Activated naive CD4-positive, alpha-beta T cell treated with anti-CD3 and anti-CD28 coated beads, Interleukin-2, amount 50 U/mL, for 72 hours (primary cell): ENCODE results near the gene TFPI. TPM values are rescaled to one million over a fixed set of nuclear protein-coding genes. Genes with fewer than 3 reads are reported as not detected.

ENCODE experiments used
- ATAC-seq, 2 donors: fragments of 150-1000 bp; cut with Tn5 transposase; 2 replicates each; pipeline ENCODE4 v1.10.0; 2021; ENCODE audit warnings: mild to moderate bottlenecking in 2 of 2, moderate library complexity in 2 of 2
- DNase-seq, 2 donors: peaks; one replicate each; pipeline ENCODE4 v3.0.0; 2021 to 2022; ENCODE audit warnings: low spot score in 2 of 2
- H3K27ac Mint-ChIP-seq, 2 donors: one replicate each; pipeline ENCODE4 v1.8.0; 2022; ENCODE audit warnings: mild to moderate bottlenecking in 2 of 2, mixed read lengths in 2 of 2
- H3K36me3 Mint-ChIP-seq, 2 donors: one replicate each; pipeline ENCODE4 v1.8.0; 2022; ENCODE audit warnings: mixed read lengths in 2 of 2
- H3K9me3 Mint-ChIP-seq, 2 donors: one replicate each; pipeline ENCODE4 v1.8.0; 2022; ENCODE audit warnings: mixed read lengths in 2 of 2
- total RNA-seq, 2 donors: library from RNA; stranded (reverse); gene quantifications; one replicate each; pipeline ENCODE4 v1.2.3, GENCODE V29; 2022

The TFPI gene
- total RNA-seq, 2 donors from 2014 or later = 0.34 TPM; not detected in 1

- DNase-seq (no peak), ATAC-seq (no peak)
- no peaks in the 10 kb centered on the region for H3K9me3 Mint-ChIP-seq
- H3K27ac Mint-ChIP-seq = no peak overlapping the region
- H3K36me3 Mint-ChIP-seq = no peaks in the 10 kb centered on the region
These were observed 84.7 kb downstream of the TFPI start for GRCh38 chr2:187469538-187469937.

GRCh38 chr2:187468262-187468661 lies 86.0 kb downstream of the TFPI start:
- Mint-ChIP-seq H3K36me3 (no peaks in the 10 kb centered on the region), H3K9me3 (no peaks in the 10 kb centered on the region), H3K27ac (no peak overlapping the region)
- no peak for DNase-seq
- no peak for ATAC-seq

GRCh38 chr2:187466129-187466792 lies 88.0 kb downstream of the TFPI start:
- DNase-seq (no peak), ATAC-seq (no peak)
- H3K9me3 Mint-ChIP-seq = no peaks in the 10 kb centered on the region
- no peaks in the 10 kb centered on the region for H3K36me3 Mint-ChIP-seq
- no peak overlapping the region for H3K27ac Mint-ChIP-seq

DNA sequence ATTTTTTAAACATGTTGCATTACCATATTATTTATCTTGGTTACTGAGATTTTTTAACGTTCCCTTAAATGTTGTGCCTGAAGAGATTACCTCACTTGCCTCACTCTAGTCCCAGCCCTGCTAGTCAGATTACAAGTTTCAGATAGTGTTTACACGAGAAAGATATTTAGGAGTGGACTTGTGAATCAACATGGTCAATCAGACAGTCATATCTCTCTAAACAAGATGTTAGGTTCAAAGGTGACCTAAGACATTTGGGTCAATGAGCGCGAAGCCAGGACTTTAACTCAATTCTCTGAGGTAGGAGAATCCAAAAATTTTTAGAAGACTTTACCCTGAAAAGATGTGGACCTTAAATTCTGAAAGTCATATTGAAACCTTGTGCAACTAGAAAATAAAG lies 91.4 kb downstream of the TFPI start:
- H3K9me3 Mint-ChIP-seq = no peaks in the 10 kb centered on the region
- DNase-seq (no peak), ATAC-seq (no peak)
- no peak overlapping the region for H3K27ac Mint-ChIP-seq
- no peaks in the 10 kb centered on the region for H3K36me3 Mint-ChIP-seq

DNA sequence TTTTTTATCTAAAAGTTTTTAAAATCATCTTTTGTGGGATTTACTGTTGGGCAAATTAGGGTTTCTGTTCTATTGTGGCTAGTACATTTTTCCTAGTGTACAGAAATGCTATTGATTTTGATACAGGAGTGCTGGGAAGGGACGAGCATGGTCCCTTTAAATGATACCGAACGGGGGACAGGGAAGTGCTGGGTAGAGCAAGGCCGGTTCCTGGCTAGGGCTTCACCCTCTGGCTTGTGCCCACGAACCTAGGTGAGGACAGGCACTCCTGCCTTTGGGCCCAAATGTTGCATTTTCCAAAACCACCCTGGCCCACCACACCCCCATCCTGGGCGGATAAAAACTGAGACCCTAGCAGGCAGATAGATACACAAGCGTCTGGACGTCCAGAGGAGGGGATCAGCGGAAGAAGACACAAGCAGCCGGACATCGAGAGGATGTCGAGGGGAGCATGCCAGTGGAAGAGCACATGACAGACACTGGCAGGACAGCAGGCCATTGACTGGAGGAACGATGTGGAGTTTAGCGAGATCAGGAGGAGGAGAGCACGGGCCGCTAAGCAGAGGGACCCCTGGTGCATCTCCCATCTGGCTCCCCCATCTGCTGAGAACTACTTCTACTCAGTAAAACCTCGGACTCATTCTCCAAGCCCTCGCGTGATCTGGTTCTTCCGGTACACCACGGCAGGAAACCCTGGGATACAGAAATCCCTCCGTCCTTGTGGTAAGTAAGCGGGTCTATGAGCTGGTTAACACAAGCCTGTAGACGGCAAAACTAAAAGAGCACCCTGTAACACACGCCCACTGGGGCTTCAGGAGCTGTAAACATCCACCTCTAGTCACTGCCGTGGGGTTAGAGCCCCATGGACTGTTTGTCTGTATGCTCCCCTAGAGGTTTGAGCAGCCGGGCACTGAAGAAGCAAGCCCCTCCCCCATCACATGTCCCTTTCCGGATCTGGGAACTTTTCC lies 92.7 kb downstream of the TFPI start:
- ATAC-seq = no peak
- no peaks in the 10 kb centered on the region for H3K9me3 Mint-ChIP-seq
- H3K27ac Mint-ChIP-seq = peak overlapping the region in 1 of 2 donors; percentile 44
- no peaks in the 10 kb centered on the region for H3K36me3 Mint-ChIP-seq
- no peak for DNase-seq

DNA sequence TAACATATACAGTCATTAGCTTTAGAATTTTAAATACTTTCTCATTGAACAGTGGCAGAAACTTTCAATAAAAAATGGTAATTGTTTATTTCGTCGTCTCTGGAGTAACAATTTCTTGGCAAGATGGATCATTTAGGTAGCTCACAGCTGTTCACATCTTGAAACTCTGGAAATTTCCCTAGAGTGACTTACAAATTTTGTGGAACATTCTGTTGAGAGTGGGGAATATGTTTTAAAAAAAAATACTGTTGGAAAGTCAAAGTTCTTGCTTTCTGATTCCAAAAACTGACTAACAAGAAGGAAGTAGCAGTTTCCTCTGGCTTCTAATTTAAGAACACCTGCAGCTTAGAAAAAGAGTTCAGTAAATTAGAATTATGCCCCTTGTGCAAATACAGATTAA lies 95.0 kb downstream of the TFPI start:
- no peak for ATAC-seq
- DNase-seq = no peak
- Mint-ChIP-seq H3K36me3 (no peaks in the 10 kb centered on the region), H3K27ac (no peak overlapping the region), H3K9me3 (no peaks in the 10 kb centered on the region)

- Mint-ChIP-seq H3K27ac (no peak overlapping the region), H3K9me3 (no peaks in the 10 kb centered on the region), H3K36me3 (no peaks in the 10 kb centered on the region)
- DNase-seq (no peak), ATAC-seq (no peak)
These were observed 101.1 kb downstream of the TFPI start for GRCh38 chr2:187453078-187453641.

DNA sequence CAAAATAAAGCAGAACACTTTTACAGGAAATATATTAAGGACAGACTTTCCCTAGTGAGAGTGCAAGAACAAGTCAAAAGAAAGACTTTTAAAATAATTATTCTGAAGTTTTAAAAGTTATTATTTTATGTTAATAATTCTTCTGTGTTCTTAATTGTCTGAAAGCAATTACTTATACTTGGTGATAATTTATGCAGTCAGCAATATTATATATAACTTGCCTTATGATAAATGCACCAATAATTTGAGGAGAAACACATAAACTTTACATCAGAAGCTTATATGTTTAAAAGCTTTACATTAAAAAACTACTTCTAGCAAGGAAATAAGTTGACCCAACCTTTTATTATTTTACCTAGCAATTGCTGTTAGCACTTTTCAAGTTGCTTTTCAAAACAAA lies 102.7 kb downstream of the TFPI start:
- ATAC-seq = no peak
- Mint-ChIP-seq H3K36me3 (no peaks in the 10 kb centered on the region), H3K9me3 (no peaks in the 10 kb centered on the region), H3K27ac (no peak overlapping the region)
- no peak for DNase-seq

DNA sequence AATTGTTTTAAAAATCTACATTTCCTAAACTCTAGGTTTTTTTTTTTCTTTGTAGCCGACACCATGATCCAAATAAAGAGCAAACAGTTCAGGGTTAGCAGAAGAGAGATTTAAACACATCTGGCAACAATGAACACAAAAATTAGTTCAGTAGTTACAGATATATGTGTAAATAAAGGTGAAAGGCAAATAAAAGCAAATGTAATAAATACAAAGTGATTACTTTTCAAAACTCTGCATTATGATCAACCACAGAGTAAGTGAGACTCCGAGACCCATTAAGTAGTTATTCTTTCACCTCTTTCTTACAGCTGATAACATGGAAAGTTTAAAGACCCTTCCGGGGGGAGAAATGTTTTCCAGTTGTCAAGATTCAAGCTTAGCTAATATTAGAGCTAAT lies 106.9 kb downstream of the TFPI start:
- H3K27ac Mint-ChIP-seq = no peak overlapping the region
- ATAC-seq = no peak
- H3K36me3 Mint-ChIP-seq = no peaks in the 10 kb centered on the region

GRCh38 chr2:187446711-187447110 lies 107.5 kb downstream of the TFPI start:
- DNase-seq = no peak
- Mint-ChIP-seq H3K27ac (no peak overlapping the region), H3K9me3 (no peaks in the 10 kb centered on the region), H3K36me3 (no peaks in the 10 kb centered on the region)
- no peak for ATAC-seq

More for the DNA sequence above, 106.9 kb downstream of the TFPI start:
- no peak for DNase-seq
- H3K9me3 Mint-ChIP-seq = no peaks in the 10 kb centered on the region

- Mint-ChIP-seq H3K9me3 (no peaks in the 10 kb centered on the region), H3K36me3 (no peaks in the 10 kb centered on the region), H3K27ac (no peak overlapping the region)
- no peak for DNase-seq
- ATAC-seq = no peak
These were observed 109.2 kb downstream of the TFPI start for GRCh38 chr2:187445051-187445450.

DNA sequence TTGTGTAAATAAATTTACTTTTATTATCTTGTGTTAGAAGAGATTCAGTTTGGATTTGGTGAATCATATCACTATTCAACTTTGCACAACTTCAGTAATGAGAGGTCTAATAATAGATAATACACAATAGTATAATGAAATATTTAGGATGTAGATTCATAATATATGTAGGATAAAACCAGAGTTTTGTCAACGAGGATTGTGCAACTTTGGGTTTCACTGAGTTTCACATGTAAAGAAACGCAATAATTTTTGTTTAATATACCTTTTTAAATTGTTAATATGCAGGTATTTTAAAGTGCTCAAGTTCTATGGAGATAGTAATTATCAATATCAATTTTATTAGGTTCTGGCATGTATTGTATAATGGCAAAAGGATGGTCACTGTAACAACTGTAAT lies 111.5 kb downstream of the TFPI start:
- H3K9me3 Mint-ChIP-seq = no peaks in the 10 kb centered on the region
- H3K27ac Mint-ChIP-seq = no peak overlapping the region
- ATAC-seq (no peak), DNase-seq (no peak)
- H3K36me3 Mint-ChIP-seq = no peaks in the 10 kb centered on the region

GRCh38 chr2:187442378-187442777 lies 111.9 kb downstream of the TFPI start:
- ATAC-seq (no peak), DNase-seq (no peak)
- Mint-ChIP-seq H3K36me3 (no peaks in the 10 kb centered on the region), H3K27ac (no peak overlapping the region), H3K9me3 (no peaks in the 10 kb centered on the region)

- no peak for DNase-seq
- Mint-ChIP-seq H3K27ac (no peak overlapping the region), H3K36me3 (no peaks in the 10 kb centered on the region), H3K9me3 (no peaks in the 10 kb centered on the region)
- ATAC-seq = no peak
These were observed 114.0 kb downstream of the TFPI start for GRCh38 chr2:187440101-187440675.

- H3K36me3 Mint-ChIP-seq = no peaks in the 10 kb centered on the region
- H3K9me3 Mint-ChIP-seq = no peaks in the 10 kb centered on the region
- ATAC-seq = no peak
- no peak overlapping the region for H3K27ac Mint-ChIP-seq
- DNase-seq = no peak
These were observed 115.8 kb downstream of the TFPI start for GRCh38 chr2:187438455-187438854.

GRCh38 chr2:187435756-187436155 lies 118.5 kb downstream of the TFPI start:
- no peak overlapping the region for H3K27ac Mint-ChIP-seq
- no peak for ATAC-seq
- H3K9me3 Mint-ChIP-seq = no peaks in the 10 kb centered on the region
- H3K36me3 Mint-ChIP-seq = no peaks in the 10 kb centered on the region
- no peak for DNase-seq

DNA sequence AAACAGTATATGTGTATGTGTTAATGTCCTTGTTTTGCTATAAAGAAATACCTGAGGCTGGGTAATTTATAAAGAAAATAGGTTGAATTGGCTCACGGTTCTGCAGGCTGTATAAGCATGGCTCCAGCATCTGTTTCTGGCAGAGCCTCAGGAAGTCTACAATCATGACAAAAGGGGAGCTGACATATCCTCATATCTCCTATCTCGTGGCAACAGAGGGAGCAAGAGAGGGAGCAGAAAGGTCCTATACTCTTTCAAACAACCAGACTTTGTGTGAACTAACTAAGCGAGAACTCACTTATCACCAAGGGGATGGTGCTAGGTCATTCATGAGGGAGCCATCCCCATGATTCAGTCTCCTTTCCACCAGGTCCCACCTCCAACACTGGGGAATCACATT lies 119.2 kb downstream of the TFPI start:
- DNase-seq (no peak), ATAC-seq (no peak)
- no peaks in the 10 kb centered on the region for H3K9me3 Mint-ChIP-seq
- no peaks in the 10 kb centered on the region for H3K36me3 Mint-ChIP-seq
- no peak overlapping the region for H3K27ac Mint-ChIP-seq
